Lower leg skin (tissue), 4 donors: ENCODE measurements around the gene SNU13. TPM values are rescaled to one million over a fixed set of nuclear protein-coding genes. Genes with fewer than 3 reads are reported as not detected.

Source experiments
- DNase-seq, 2 donors: peaks; one replicate each; pipeline ENCODE4 v3.0.0-alpha.2; 2019; ENCODE audit warnings: low spot score in 2 of 2
- H3K4me3 ChIP-seq: fragments of 200-600 bp; sonication (generic); 2 replicates; pipeline ENCODE4 v1.5.1; 2017; ENCODE audit warnings: mild to moderate bottlenecking, low read depth; ENCODE audit not compliant: poor library complexity, severe bottlenecking
- CTCF ChIP-seq, 3 donors: fragments of 450-650 bp; IDR thresholded peaks; one replicate each; pipeline ENCODE4 v1.5.1; 2016; ENCODE audit warnings: antibody characterized with exemption in 3 of 3, mild to moderate bottlenecking in 3 of 3, moderate library complexity in 2 of 3
- POLR2A ChIP-seq, 2 donors: fragments of 450-650 bp; IDR thresholded peaks; one replicate each; pipeline ENCODE4 v1.6.1; 2016 to 2017; ENCODE audit warnings: antibody characterized with exemption in 2 of 2, mild to moderate bottlenecking in 1 of 2, moderate library complexity in 1 of 2
- WGBS, 2 donors: methylation state at CpG; one replicate each; pipeline ENCODE4 v1.1.5; 2018; 5-methylcytosine and 5-hydroxymethylcytosine counted together
- intact Hi-C: fragments of 100-400 bp; cut with DNase I; formaldehyde crosslinking; loops from one replicate; pipeline ENCODE4 v1.15.0; 2023; ENCODE audit warnings: low total_unique reads
- total RNA-seq, 4 donors: library from RNA; depleted of rRNA; stranded (reverse); fragments of >200 nt; gene quantifications; one replicate each; pipeline ENCODE4 v1.1.0, GENCODE V29; 2016

Gene SNU13
- total RNA-seq, 4 donors from 2014 or later = 103 to 127 (median 116) TPM

DNA sequence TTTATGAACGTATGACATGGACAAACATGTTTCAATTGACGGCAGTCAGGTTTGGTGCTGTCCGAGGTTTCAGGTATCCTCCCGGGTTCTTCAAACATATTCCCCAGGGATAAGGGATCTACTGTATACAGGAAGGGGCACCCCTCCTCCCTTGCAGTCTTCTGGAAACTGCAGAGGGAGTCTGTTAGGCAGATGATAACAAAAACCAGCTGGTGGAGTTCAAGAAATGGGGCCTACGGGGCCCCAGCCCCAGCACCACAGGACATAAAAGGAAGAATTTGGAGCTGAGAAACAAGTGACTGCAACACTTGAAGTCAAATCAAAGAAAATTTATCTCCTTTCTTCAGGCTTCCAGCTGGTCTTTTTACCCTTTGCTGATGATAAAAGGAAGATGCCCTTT lies 32.1 kb downstream of the SNU13 start:
- WGBS, 2 donors = 67 to 79% methylated on average over 5 of the region's 5 CpGs
- intact Hi-C loops = no loop called here
- DNase-seq = no peak
- H3K4me3 ChIP-seq = no peak overlapping the region
- TF ChIP-seq CTCF (IDR thresholded peaks at IDR 0.05) (no peak), POLR2A (IDR thresholded peaks at IDR 0.05) (no peak)

DNA sequence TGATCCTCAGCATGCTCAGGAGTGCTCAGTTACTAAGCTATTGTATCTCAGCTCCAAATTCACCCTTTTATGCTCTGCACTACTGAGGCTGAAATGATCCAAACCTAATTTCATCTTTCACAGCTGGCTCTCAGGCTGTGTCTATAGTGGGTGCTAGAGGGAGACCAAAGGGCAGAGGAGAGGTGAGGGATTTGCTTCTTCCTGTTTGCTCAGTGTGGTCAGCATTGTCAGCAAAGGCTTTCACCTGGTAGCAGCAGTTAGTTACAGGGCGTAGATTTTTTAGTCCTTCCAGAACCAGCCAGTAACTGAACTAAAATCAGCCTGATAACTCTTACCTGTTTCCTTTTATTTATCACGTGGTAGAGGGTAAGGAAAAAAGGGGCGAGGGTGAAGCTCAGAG lies 34.3 kb downstream of the SNU13 start:
- TF ChIP-seq POLR2A (IDR thresholded peaks at IDR 0.05) (no peak), CTCF (IDR thresholded peaks at IDR 0.05) (no peak)
- WGBS, 2 donors = 95 to 98% methylated on average over 3 of the region's 3 CpGs
- H3K4me3 ChIP-seq = no peak overlapping the region
- DNase-seq = no peak
- intact Hi-C loops = no loop called here

GRCh38 chr22:41650821-41651220 lies 37.8 kb downstream of the SNU13 start:
- no peak overlapping the region for H3K4me3 ChIP-seq
- TF ChIP-seq CTCF (IDR thresholded peaks at IDR 0.05) (no peak), POLR2A (IDR thresholded peaks at IDR 0.05) (no peak)
- intact Hi-C loops = no loop called here
- peak in 1 of 2 donors; percentile 61 for DNase-seq
- WGBS, 2 donors = 94 to 95% methylated on average over 11 of the region's 11 CpGs

- intact Hi-C loops = no loop called here
- TF ChIP-seq POLR2A (IDR thresholded peaks at IDR 0.05) (no peak), CTCF (IDR thresholded peaks at IDR 0.05) (no peak)
- DNase-seq = no peak
- WGBS, 2 donors = 83 to 100% methylated on average over 1 of the region's 1 CpG
- no peak overlapping the region for H3K4me3 ChIP-seq
Observed at GRCh38 chr22:41650229-41650628, 38.4 kb downstream of the SNU13 start.

DNA sequence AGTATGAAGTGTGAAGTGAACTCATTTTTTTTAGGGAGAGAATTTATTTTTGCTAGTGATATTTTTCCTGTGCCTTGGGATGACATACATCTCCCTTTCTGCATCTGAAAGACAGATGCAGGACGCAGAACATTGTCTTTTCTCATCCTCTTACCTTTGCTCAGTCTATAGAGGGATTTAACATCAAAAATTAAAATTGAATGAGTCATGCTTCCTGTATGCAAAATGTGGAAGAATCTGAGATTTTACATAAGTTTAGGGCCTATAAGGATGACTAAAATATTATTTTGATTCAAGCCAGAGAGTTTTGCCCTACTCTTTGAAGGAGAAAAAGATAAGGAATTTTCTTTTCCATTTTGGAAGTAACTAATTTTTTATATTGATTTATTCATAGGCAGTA lies 40.2 kb downstream of the SNU13 start:
- intact Hi-C loops = no loop called here
- DNase-seq = no peak
- 86 to 92% methylated on average over 1 of the region's 1 CpG for WGBS, 2 donors
- no peak overlapping the region for H3K4me3 ChIP-seq
- TF ChIP-seq CTCF (IDR thresholded peaks at IDR 0.05) (no peak), POLR2A (IDR thresholded peaks at IDR 0.05) (no peak)

DNA sequence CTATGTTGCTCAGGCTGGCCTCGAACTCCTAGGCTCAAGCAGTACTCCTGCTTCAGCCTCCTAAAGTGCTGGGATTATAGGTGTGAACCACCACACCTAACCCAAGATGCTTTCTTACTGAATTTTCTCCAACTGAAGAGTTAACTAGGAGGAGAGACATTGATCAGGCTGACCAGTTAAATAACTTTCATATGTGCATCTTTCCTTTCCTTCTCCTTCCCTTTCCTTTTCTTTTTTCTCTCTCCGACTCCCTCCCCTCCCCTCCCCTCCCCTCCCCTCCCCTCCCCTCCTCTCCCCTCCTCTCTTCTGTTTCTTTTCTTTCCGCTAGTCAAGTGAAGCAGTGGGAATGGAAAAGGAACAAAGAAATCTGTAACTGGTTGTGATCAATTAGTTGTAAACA lies 40.9 kb downstream of the SNU13 start:
- H3K4me3 ChIP-seq = no peak overlapping the region
- DNase-seq = no peak
- intact Hi-C loops = no loop called here
- 79 to 81% methylated on average over 3 of the region's 3 CpGs for WGBS, 2 donors
- TF ChIP-seq CTCF (IDR thresholded peaks at IDR 0.05) (no peak), POLR2A (IDR thresholded peaks at IDR 0.05) (no peak)
